Neutrophil (primary cell): ENCODE results near the gene MAPT.

Experiments
- H3K27ac ChIP-seq: fragments of 200-600 bp; sonication (generic); 2 replicates; pipeline ENCODE4 v1.5.1; 2016; ENCODE audit warnings: mild to moderate bottlenecking, moderate library complexity
- H3K27me3 ChIP-seq: fragments of 200-600 bp; sonication (generic); 2 replicates; pipeline ENCODE4 v1.6.0; 2016; ENCODE audit warnings: mild to moderate bottlenecking
- H3K36me3 ChIP-seq: fragments of 200-600 bp; sonication (generic); 2 replicates; pipeline ENCODE4 v1.5.1; 2017
- H3K4me1 ChIP-seq, 2 experiments: fragments of 200-600 bp in 1 of 2; sonication (generic) in 1 of 2; 1 replicate in 1 of 2; 2 replicates in 1 of 2; pipeline versions ENCODE4 v1.5.1 to v1.6.1; 2013 to 2016; ENCODE audit warnings: low read depth in 1 of 2, low read length in 1 of 2, mild to moderate bottlenecking in 1 of 2, moderate library complexity in 1 of 2; ENCODE audit not compliant: control insufficient read depth in 1 of 2, insufficient read depth in 1 of 2
- H3K4me3 ChIP-seq, 2 experiments: fragments of 200-600 bp in 1 of 2; sonication (generic) in 1 of 2; 1 replicate in 1 of 2; 2 replicates in 1 of 2; pipeline ENCODE4 v1.5.1; 2013 to 2016; ENCODE audit warnings: low read depth in 1 of 2, low read length in 1 of 2, mild to moderate bottlenecking in 1 of 2, moderate library complexity in 1 of 2
- H3K9me3 ChIP-seq: fragments of 200-600 bp; sonication (generic); 2 replicates; pipeline ENCODE4 v1.5.1; 2016
- CTCF ChIP-seq: fragments of 200-600 bp; sonication (generic); IDR thresholded peaks from 2 replicates; pipeline ENCODE4 v1.5.1; 2016; ENCODE audit warnings: antibody characterized with exemption

MAPT gene

GRCh38 chr17:46035112-46035818 is 140.9 kb downstream of the MAPT start:
- TF ChIP-seq CTCF = no peak
- no peaks in the 10 kb centered on the region for H3K9me3 ChIP-seq
- H3K4me3 ChIP-seq = no peak overlapping the region
- no peak overlapping the region for H3K27ac ChIP-seq
- H3K4me1 ChIP-seq = no peaks in the 10 kb centered on the region
- H3K36me3 ChIP-seq = peaks cover 100% of the 10 kb centered on the region
- no peaks in the 10 kb centered on the region for H3K27me3 ChIP-seq

- no peak overlapping the region for H3K4me3 ChIP-seq
- TF ChIP-seq CTCF = no peak
- H3K9me3 ChIP-seq = no peaks in the 10 kb centered on the region
- H3K27me3 ChIP-seq = no peaks in the 10 kb centered on the region
- no peak overlapping the region for H3K27ac ChIP-seq
- no peaks in the 10 kb centered on the region for H3K4me1 ChIP-seq
- peaks cover 100% of the 10 kb centered on the region for H3K36me3 ChIP-seq
Observed at GRCh38 chr17:46036491-46036890, 142.1 kb downstream of the MAPT start.

GRCh38 chr17:46037722-46038255 is 143.4 kb downstream of the MAPT start:
- H3K27me3 ChIP-seq = no peaks in the 10 kb centered on the region
- H3K9me3 ChIP-seq = no peaks in the 10 kb centered on the region
- H3K27ac ChIP-seq = no peak overlapping the region
- TF ChIP-seq CTCF = no peak
- H3K36me3 ChIP-seq = peaks cover 96% of the 10 kb centered on the region
- H3K4me1 ChIP-seq = no peaks in the 10 kb centered on the region
- no peak overlapping the region for H3K4me3 ChIP-seq

- H3K36me3 ChIP-seq = peaks cover 94% of the 10 kb centered on the region
- no peaks in the 10 kb centered on the region for H3K9me3 ChIP-seq
- no peak overlapping the region for H3K27ac ChIP-seq
- H3K4me3 ChIP-seq = no peak overlapping the region
- TF ChIP-seq CTCF = no peak
- no peaks in the 10 kb centered on the region for H3K4me1 ChIP-seq
- no peaks in the 10 kb centered on the region for H3K27me3 ChIP-seq
Observed at GRCh38 chr17:46038414-46038813, 144.1 kb downstream of the MAPT start.

GRCh38 chr17:46038937-46039336 is 144.6 kb downstream of the MAPT start:
- no peak for TF ChIP-seq CTCF
- peaks cover 92% of the 10 kb centered on the region for H3K36me3 ChIP-seq

More at GRCh38 chr17:46038937-46039336, 144.6 kb downstream of the MAPT start:
- Histone ChIP-seq H3K27ac (no peak overlapping the region), H3K4me3 (no peak overlapping the region), H3K9me3 (no peaks in the 10 kb centered on the region), H3K4me1 (no peaks in the 10 kb centered on the region), H3K27me3 (no peaks in the 10 kb centered on the region)
